A673 (cell line): ENCODE results near the gene STT3A.

ENCODE experiments used
- CTCF ChIP-seq: fragments of 300-800, 200-600 bp; sonication (generic); conservative IDR thresholded peaks from 2 replicates; pipeline ENCODE4 v1.5.1; 2017; ENCODE audit warnings: low read depth, mild to moderate bottlenecking, antibody characterized with exemption, low read length, moderate library complexity, mixed read lengths
- EZH2 ChIP-seq: fragments of 200-600 bp; sonication (generic); IDR thresholded peaks from 2 replicates; pipeline ENCODE4 v1.6.1; 2017; ENCODE audit warnings: borderline replicate concordance, low read depth, mild to moderate bottlenecking, mixed read lengths, antibody characterized with exemption, low read length; ENCODE audit not compliant: poor library complexity, severe bottlenecking

DNA sequence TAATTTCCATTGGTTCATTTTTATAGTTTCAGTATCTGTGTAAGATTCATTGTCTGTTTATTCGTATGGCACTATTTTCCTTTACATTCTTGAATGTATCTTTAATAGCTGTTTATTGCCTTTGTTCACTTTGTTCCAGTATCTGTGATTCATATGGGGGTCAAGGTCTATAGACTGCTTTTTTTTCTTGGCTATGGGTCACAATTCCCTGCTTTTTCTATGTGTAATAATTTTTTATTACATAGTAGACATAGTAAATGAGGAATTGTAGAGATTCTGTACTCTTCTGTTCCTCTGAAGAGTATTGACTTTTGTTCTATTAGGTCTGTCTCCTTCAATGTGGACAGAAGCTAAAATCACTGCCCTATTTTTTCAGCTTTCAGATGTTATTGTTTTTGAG lies 77.5 kb downstream of the STT3A start:
- TF ChIP-seq CTCF (no peak), EZH2 (no peak)
